CD4-positive, alpha-beta T cell (primary cell): ENCODE results near the gene MDM2. TPM values are rescaled to one million over a fixed set of nuclear protein-coding genes. Genes with fewer than 3 reads are reported as not detected.

ENCODE experiments used
- ATAC-seq: fragments of 200-7000 bp; cut with Tn5 transposase; one replicate; pipeline ENCODE4 v1.10.0; 2022; ENCODE audit warnings: mild to moderate bottlenecking; ENCODE audit not compliant: poor library complexity
- CTCF ChIA-PET: fragments of 350-600 bp; sonication (Branson Sonifier 250); formaldehyde crosslinking; loops from one replicate; lab custom pipeline; 2021; ENCODE audit warnings: antibody characterized with exemption, inconsistent platforms; lab: Charles Lee
- POLR2A ChIA-PET: fragments of 350-600 bp; sonication (Branson Sonifier 250); formaldehyde crosslinking; loops from one replicate; lab custom pipeline; 2021; ENCODE audit warnings: antibody characterized with exemption, inconsistent platforms; lab: Charles Lee
- DNase-seq, 14 experiments: peaks; one replicate each; pipeline ENCODE4 v3.0.0-alpha.2; 2013 to 2020; ENCODE audit warnings: mixed read lengths in 2 of 14
- H3K27ac ChIP-seq, 2 donors: one replicate each; pipeline versions ENCODE4 v1.5.1 to v1.7.0; 2013; ENCODE audit warnings: low read length in 2 of 2, low read depth in 1 of 2, mild to moderate bottlenecking in 1 of 2
- H3K27me3 ChIP-seq, 2 experiments: 1 replicate in 1 of 2; 2 replicates in 1 of 2; pipeline versions ENCODE4 v1.6.1 to v1.7.0; 2013; ENCODE audit warnings: low read length in 2 of 2, control low read depth in 1 of 2, mild to moderate bottlenecking in 1 of 2, moderate library complexity in 1 of 2; ENCODE audit not compliant: insufficient read depth in 2 of 2, control insufficient read depth in 1 of 2
- H3K36me3 ChIP-seq: one replicate; pipeline ENCODE4 v1.6.1; 2013; ENCODE audit warnings: low read length, control low read depth; ENCODE audit not compliant: insufficient read depth
- H3K4me1 ChIP-seq: one replicate; pipeline ENCODE4 v1.6.1; 2013; ENCODE audit warnings: low read length, control low read depth; ENCODE audit not compliant: insufficient read depth
- H3K4me3 ChIP-seq: one replicate; pipeline ENCODE4 v1.5.1; 2013; ENCODE audit warnings: mild to moderate bottlenecking, low read length, moderate library complexity
- H3K9me3 ChIP-seq, 2 experiments: 1 replicate in 1 of 2; 2 replicates in 1 of 2; pipeline versions ENCODE4 v1.6.1 to v1.7.0; 2013; ENCODE audit warnings: low read length in 2 of 2, mild to moderate bottlenecking in 2 of 2, control low read depth in 1 of 2, moderate library complexity in 1 of 2; ENCODE audit not compliant: control insufficient read depth in 1 of 2, insufficient read depth in 1 of 2
- H3K27ac Mint-ChIP-seq: one replicate; pipeline ENCODE4 v1.8.0; 2020; ENCODE audit warnings: mixed read lengths
- H3K27me3 Mint-ChIP-seq: one replicate; pipeline ENCODE4 v1.8.0; 2021; ENCODE audit warnings: mixed read lengths
- H3K36me3 Mint-ChIP-seq: one replicate; pipeline ENCODE4 v1.8.0; 2021; ENCODE audit warnings: low read depth, mixed read lengths
- H3K4me1 Mint-ChIP-seq: one replicate; pipeline ENCODE4 v1.8.0; 2021; ENCODE audit warnings: low read depth, mixed read lengths
- H3K4me3 Mint-ChIP-seq: one replicate; pipeline ENCODE4 v1.8.0; 2020; ENCODE audit warnings: mild to moderate bottlenecking, mixed read lengths
- H3K9me3 Mint-ChIP-seq: one replicate; pipeline ENCODE4 v1.8.0; 2020; ENCODE audit warnings: mixed read lengths
- intact Hi-C, 2 experiments: fragments of 100-400 bp; cut with DNase I in 1 of 2; cut with micrococcal nuclease in 1 of 2; formaldehyde crosslinking; loops; one replicate each; pipeline versions ENCODE4 v1.15.1 to v1.9.0; 2023 to 2025; cut with DNase I, micrococcal nuclease
- total RNA-seq, 174 experiments: library from RNA in 2 of 174; stranded (reverse) in 2 of 174; gene quantifications; one replicate each; pipeline ENCODE4 v1.2.3 and lab custom pipeline; 2021 to 2026
- TF ChIP-seq, protein P1 (sequence below): fragments of 200-600 bp; IDR thresholded peaks from one replicate; pipeline ENCODE4 v1.8.0; 2022; ENCODE audit warnings: antibody characterized with exemption, mild to moderate bottlenecking

The MDM2 gene
- total RNA-seq, 2 experiments from 2014 or later: 90.8 TPM

DNA sequence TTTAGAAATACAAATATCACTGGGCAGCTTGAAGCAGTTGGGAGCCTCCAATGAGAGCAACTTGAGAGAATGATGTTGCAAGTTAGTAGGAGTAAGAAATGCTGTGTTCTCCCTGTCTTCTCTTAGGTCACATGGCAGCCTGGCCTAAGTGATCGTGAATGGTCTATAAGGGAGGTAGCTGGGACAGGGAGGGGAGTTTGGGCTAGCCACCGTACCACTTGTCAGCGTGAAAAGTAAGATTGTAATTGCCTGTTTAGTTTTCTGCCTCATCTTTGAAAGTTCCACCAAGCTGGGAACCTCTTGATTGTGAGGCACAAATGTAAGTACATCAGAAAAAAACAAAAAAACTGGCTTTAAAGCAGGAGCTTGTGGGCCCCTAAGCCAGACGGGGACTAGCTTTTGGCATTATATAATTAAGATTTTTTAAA lies 36.4 kb downstream of the MDM2 start:
- intact Hi-C loops: no loop called here
- H3K27ac Mint-ChIP-seq: peak overlapping the region; percentile 27

DNA sequence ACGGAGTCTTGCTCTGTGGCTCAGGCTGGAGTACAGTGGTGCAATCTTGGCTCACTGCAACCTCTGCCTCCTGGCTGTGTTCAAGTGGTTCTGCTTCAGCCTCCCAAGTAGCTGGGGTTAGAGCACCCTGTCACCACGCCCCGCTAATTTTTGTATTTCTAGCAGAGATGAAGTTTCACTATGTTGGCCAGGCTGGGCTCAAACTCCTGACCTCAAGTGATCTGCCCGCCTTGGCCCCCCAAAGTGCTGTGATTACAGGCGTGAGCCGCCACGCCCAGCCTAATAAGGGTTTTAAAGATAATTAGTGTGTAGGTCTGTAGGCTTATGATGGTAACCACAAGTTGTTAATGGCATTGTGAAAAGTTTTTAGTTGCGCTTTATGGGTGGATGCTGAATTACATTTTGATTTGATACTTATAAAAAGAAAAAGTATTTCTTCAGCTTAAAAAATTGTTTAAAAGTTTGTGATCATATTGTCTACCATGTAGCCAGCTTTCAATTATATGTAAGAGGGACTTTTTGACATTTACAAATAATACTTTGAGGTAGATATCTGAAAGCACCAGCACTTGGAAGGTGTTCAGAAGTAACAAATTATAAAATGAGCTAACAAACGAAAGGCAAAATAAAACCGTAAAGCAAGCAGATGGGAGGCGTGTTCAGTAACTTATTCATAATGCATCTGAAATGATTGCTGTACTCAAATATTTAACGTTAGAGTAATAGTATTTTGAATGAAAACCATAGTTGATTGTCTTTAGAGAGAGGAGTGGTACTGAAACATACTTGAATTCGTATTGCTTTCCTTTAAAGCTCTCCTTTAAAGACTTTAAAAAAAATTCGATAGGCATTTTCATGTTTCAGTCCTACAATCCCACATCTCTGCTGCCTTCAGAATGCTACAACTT lies 37.1 kb downstream of the MDM2 start:
- ATAC-seq: no peak

More for the DNA sequence above, 36.4 kb downstream of the MDM2 start:
- H3K4me1 ChIP-seq: no peaks in the 10 kb centered on the region
- H3K27ac ChIP-seq: no peak overlapping the region
- no peaks in the 10 kb centered on the region for H3K9me3 Mint-ChIP-seq
- H3K36me3 ChIP-seq: peaks cover 38% of the 10 kb centered on the region
- H3K9me3 ChIP-seq: no peaks in the 10 kb centered on the region
- no peaks in the 10 kb centered on the region for H3K27me3 Mint-ChIP-seq
- DNase-seq (no peak), ATAC-seq (no peak)
- H3K4me1 Mint-ChIP-seq: no peaks in the 10 kb centered on the region
- CTCF ChIA-PET: interaction anchor here (3.1 kb wide), 1 partner anchor 14 kb away, joined by 18 read pairs; no protein-coding TSS in a partner anchor
- H3K4me3 ChIP-seq: no peak overlapping the region
- peaks cover 41% of the 10 kb centered on the region for H3K36me3 Mint-ChIP-seq
- H3K27me3 ChIP-seq: no peaks in the 10 kb centered on the region
- H3K4me3 Mint-ChIP-seq: no peak overlapping the region
- TF ChIP-seq, protein P1, sequence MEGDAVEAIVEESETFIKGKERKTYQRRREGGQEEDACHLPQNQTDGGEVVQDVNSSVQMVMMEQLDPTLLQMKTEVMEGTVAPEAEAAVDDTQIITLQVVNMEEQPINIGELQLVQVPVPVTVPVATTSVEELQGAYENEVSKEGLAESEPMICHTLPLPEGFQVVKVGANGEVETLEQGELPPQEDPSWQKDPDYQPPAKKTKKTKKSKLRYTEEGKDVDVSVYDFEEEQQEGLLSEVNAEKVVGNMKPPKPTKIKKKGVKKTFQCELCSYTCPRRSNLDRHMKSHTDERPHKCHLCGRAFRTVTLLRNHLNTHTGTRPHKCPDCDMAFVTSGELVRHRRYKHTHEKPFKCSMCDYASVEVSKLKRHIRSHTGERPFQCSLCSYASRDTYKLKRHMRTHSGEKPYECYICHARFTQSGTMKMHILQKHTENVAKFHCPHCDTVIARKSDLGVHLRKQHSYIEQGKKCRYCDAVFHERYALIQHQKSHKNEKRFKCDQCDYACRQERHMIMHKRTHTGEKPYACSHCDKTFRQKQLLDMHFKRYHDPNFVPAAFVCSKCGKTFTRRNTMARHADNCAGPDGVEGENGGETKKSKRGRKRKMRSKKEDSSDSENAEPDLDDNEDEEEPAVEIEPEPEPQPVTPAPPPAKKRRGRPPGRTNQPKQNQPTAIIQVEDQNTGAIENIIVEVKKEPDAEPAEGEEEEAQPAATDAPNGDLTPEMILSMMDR: no peak
- POLR2A ChIA-PET: interaction anchor here (1.2 kb wide), 1 partner anchor 14 kb away, joined by 5 read pairs; no protein-coding TSS in a partner anchor

DNA sequence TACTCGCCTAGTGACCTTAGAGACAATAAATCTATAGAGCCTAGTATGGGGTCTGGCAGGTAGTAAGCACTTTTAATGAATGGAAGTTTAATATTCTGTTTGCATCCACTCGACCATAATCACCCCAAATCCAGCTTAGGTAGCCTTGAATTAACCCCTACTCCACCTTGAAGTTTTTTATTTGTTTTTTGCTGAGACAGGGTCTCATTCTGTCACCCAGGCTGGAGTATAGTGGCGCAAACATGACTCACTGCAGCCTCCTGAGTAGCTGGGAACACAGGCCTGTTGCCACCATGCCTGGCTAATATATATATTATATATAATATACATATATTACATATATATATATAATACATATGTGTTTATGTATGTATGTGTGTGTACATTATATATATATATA lies 38.8 kb downstream of the MDM2 start:
- H3K36me3 ChIP-seq: peaks cover 20% of the 10 kb centered on the region
- peak overlapping the region; percentile 47 for H3K27ac Mint-ChIP-seq
- H3K4me3 Mint-ChIP-seq: no peak overlapping the region
- H3K4me1 Mint-ChIP-seq: no peaks in the 10 kb centered on the region
- intact Hi-C loops: no loop called here
- peaks cover 16% of the 10 kb centered on the region for H3K36me3 Mint-ChIP-seq
- no peak for DNase-seq
- no peaks in the 10 kb centered on the region for H3K9me3 ChIP-seq
- H3K27me3 ChIP-seq: no peaks in the 10 kb centered on the region
- ChIA-PET POLR2A (interaction anchor here (0.7 to 1.3 kb wide), 2 partner anchors 520 to 666 kb away, joined by 3 read pairs; no protein-coding TSS in a partner anchor), CTCF (no interaction called here)
- no peaks in the 10 kb centered on the region for H3K4me1 ChIP-seq
- H3K27me3 Mint-ChIP-seq: no peaks in the 10 kb centered on the region
- no peak for ATAC-seq
- H3K4me3 ChIP-seq: no peak overlapping the region
- H3K9me3 Mint-ChIP-seq: no peaks in the 10 kb centered on the region
- TF ChIP-seq, protein P1: no peak
- no peak overlapping the region for H3K27ac ChIP-seq

More for the DNA sequence above, 37.1 kb downstream of the MDM2 start:
- H3K27me3 ChIP-seq: no peaks in the 10 kb centered on the region
- H3K4me3 Mint-ChIP-seq: no peak overlapping the region
- no peak for DNase-seq
- H3K36me3 ChIP-seq: peaks cover 32% of the 10 kb centered on the region
- TF ChIP-seq, protein P1: no peak
- ChIA-PET CTCF (interaction anchor here (3.1 kb wide), 1 partner anchor 14 kb away, joined by 18 read pairs; no protein-coding TSS in a partner anchor), POLR2A (interaction anchor here (1.2 kb wide), 1 partner anchor 14 kb away, joined by 5 read pairs; no protein-coding TSS in a partner anchor)
- H3K4me3 ChIP-seq: no peak overlapping the region
- intact Hi-C loops: no loop called here
- H3K4me1 Mint-ChIP-seq: no peaks in the 10 kb centered on the region
- H3K27me3 Mint-ChIP-seq: no peaks in the 10 kb centered on the region
- no peaks in the 10 kb centered on the region for H3K4me1 ChIP-seq
- no peaks in the 10 kb centered on the region for H3K9me3 Mint-ChIP-seq
- H3K9me3 ChIP-seq: no peaks in the 10 kb centered on the region
- no peak overlapping the region for H3K27ac Mint-ChIP-seq
- H3K36me3 Mint-ChIP-seq: peaks cover 33% of the 10 kb centered on the region
- no peak overlapping the region for H3K27ac ChIP-seq
